HG03460 (cell line): ENCODE results near the gene ACSS2.

Experiments used
- ATAC-seq: cut with Tn5 transposase; IDR thresholded peaks from one replicate; pipeline ENCODE4 v1.9.1; 2021; ENCODE audit not compliant: unreplicated experiment

The ACSS2 gene

GRCh38 chr20:34971561-34972235 is 95.3 kb downstream of the ACSS2 start:
- ATAC-seq, result no peak

DNA sequence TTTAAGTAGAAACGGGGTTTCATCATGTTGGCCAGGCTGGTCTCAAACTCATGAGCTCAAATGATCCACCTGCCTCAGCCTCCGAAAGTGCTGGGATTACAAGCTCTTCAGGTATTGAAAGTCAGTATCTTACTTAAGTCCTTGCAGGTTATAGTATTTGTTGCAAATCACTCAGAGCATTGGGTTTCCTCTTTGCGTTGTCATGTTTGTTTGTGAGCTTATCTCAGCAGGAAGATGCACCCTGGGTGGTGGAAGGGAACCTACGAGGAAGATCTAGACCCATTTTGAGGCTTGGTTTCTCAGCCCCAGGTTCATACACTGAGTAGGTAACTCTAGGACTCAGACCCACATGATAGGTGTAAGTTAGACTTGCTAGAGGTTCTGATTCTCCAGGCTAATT is 97.8 kb downstream of the ACSS2 start:
- ATAC-seq, result no peak

DNA sequence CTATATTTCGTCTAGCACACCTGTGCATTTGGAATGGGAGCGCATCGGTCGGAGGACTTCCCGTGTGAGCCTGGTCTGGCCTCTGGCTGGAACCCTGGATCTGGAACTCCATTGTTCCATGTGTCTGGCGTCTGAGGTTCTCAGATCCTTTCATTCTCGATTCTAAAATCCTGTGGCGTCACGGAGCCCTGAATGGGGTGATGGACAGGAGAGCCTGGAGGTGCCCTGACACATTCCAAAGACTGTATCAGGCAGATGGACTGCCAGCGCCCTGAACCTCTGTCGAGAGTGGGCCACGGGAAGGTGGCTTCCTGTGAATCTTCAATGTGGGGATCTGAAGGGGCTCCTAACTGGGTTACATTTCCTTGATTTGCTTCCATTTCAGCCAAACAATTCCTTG is 99.9 kb downstream of the ACSS2 start:
- no peak for ATAC-seq
